MCF 10A (cell line): ENCODE data around the gene SHE. TPM values are rescaled to one million over a fixed set of nuclear protein-coding genes. Genes with fewer than 3 reads are reported as not detected.

Experiments
- BruUV-seq: library from RNA; stranded (reverse); fragments of 400-500 nt; replicated peaks from 2 replicates; lab custom pipeline; 2021; lab: Mats Ljungman, UMichigan
- CTCF ChIA-PET: fragments of 300-600 bp; sonication (Branson Sonifier 250); formaldehyde crosslinking; extraction: SDS; loops from one replicate; lab custom pipeline; 2021; ENCODE audit warnings: antibody characterized with exemption, inconsistent platforms; lab: Yijun Ruan, JAX
- POLR2A ChIA-PET: fragments of 300-600, 350-650 bp; sonication (Branson Sonifier 250); formaldehyde crosslinking; extraction: SDS; loops from one replicate; lab custom pipeline; 2020; ENCODE audit warnings: antibody characterized with exemption, inconsistent platforms; lab: Yijun Ruan, JAX
- DNase-seq: peaks from one replicate; pipeline ENCODE4 v3.0.0-alpha.2; 2018; ENCODE audit not compliant: unreplicated experiment
- H3K27ac Mint-ChIP-seq: one replicate; pipeline ENCODE4 v1.8.0; 2022; ENCODE audit warnings: mild to moderate bottlenecking, low read depth, mixed read lengths; ENCODE audit not compliant: unreplicated experiment
- H3K27me3 Mint-ChIP-seq: one replicate; pipeline ENCODE4 v1.8.0; 2022; ENCODE audit warnings: mixed read lengths; ENCODE audit not compliant: insufficient read depth, unreplicated experiment
- H3K36me3 Mint-ChIP-seq: one replicate; pipeline ENCODE4 v1.8.0; 2022; ENCODE audit warnings: mild to moderate bottlenecking, moderate library complexity, mixed read lengths; ENCODE audit not compliant: insufficient read depth, unreplicated experiment
- H3K4me1 Mint-ChIP-seq: one replicate; pipeline ENCODE4 v1.8.0; 2022; ENCODE audit warnings: mixed read lengths; ENCODE audit not compliant: insufficient read depth, unreplicated experiment
- H3K4me3 Mint-ChIP-seq: one replicate; pipeline ENCODE4 v1.8.0; 2022; ENCODE audit warnings: mild to moderate bottlenecking, moderate library complexity, mixed read lengths; ENCODE audit not compliant: unreplicated experiment
- H3K9me3 Mint-ChIP-seq: one replicate; pipeline ENCODE4 v1.8.0; 2022; ENCODE audit warnings: mixed read lengths; ENCODE audit not compliant: unreplicated experiment
- intact Hi-C: fragments of 100-400 bp; cut with micrococcal nuclease; formaldehyde crosslinking; loops from 2 replicates; pipeline ENCODE4 v1.14.1; 2022
- total RNA-seq: library from RNA; stranded (reverse); gene quantifications from 2 replicates; pipeline ENCODE4 v1.2.3, GENCODE V29; 2022
- TF ChIP-seq, protein P1 (sequence below): fragments of 200-600 bp; IDR thresholded peaks from one replicate; pipeline ENCODE4 v1.8.0; 2022; ENCODE audit warnings: antibody characterized with exemption, mild to moderate bottlenecking; ENCODE audit not compliant: unreplicated experiment

The SHE gene
- total RNA-seq, 1 experiment from 2014 or later: not detected

DNA sequence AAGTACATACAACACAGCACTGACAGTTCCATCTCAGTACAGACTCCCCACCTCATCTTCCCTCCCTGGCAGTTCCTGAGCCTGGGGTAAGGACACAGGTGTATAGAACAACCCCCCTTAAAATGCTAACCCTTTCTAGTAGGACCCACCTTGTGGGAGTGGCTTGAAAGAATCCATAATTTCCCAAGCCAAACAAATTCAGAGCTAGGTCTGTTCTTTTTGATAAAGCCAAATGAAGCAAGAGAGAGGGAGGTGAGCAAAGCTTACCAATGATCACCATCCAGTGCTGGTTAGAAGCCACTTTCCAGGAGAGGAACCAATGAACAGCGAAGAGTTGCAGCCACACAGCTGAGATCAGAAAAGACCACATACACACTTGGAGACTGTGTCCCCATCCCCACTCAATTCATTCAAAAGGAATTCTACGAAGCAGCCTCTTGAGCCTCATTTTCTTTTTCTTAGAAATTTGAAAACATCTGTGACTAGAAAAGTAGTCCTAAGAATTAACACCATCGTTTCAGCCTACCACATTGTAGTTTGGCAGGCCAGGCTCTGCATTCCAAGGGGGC, 47.1 kb upstream of the SHE start:
- H3K36me3 Mint-ChIP-seq: peaks cover 54% of the 10 kb centered on the region
- intact Hi-C loops: loop anchor here (10.0 kb wide), 1 partner anchor 364 kb away; no protein-coding TSS in a partner anchor

DNA sequence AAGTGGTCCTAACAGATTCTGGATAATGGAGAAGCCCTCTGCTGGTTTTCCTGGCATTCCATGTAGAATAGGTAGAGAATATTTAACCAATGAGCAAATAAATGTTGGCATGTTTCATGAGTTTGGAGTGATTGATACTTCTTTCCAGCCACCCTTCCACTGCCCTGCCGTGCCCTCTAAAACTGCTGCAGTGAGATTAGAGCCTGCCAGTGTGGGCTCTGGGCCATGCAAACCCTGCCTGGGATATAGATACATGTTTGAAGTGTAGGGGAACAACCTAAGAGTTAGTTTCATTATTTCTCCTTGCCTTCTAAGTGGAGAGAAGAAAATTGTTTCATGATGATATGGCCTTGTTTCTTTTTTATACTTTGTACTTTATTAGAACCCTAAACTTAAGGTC, 45.8 kb upstream of the SHE start:
- Mint-ChIP-seq H3K4me3 (no peak overlapping the region), H3K27me3 (peaks cover 18% of the 10 kb centered on the region), H3K9me3 (no peaks in the 10 kb centered on the region), H3K36me3 (peaks cover 42% of the 10 kb centered on the region), H3K4me1 (peaks cover 10% of the 10 kb centered on the region), H3K27ac (no peak overlapping the region)
- intact Hi-C loops: loop anchor here (10.0 kb wide), 1 partner anchor 363 kb away; no protein-coding TSS in a partner anchor
- POLR2A ChIA-PET: no interaction called here
- no peak for DNase-seq
- TF ChIP-seq, protein P1, sequence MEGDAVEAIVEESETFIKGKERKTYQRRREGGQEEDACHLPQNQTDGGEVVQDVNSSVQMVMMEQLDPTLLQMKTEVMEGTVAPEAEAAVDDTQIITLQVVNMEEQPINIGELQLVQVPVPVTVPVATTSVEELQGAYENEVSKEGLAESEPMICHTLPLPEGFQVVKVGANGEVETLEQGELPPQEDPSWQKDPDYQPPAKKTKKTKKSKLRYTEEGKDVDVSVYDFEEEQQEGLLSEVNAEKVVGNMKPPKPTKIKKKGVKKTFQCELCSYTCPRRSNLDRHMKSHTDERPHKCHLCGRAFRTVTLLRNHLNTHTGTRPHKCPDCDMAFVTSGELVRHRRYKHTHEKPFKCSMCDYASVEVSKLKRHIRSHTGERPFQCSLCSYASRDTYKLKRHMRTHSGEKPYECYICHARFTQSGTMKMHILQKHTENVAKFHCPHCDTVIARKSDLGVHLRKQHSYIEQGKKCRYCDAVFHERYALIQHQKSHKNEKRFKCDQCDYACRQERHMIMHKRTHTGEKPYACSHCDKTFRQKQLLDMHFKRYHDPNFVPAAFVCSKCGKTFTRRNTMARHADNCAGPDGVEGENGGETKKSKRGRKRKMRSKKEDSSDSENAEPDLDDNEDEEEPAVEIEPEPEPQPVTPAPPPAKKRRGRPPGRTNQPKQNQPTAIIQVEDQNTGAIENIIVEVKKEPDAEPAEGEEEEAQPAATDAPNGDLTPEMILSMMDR: no peak
- CTCF ChIA-PET: interaction anchor here (0.6 to 11.3 kb wide), 3 partner anchors 14 to 453 kb away, joined by 3 to 128 read pairs (median 5); no protein-coding TSS in a partner anchor
- no TSS peak for BruUV-seq

More for the DNA sequence above, 47.1 kb upstream of the SHE start:
- Mint-ChIP-seq H3K4me1 (peaks cover 15% of the 10 kb centered on the region), H3K9me3 (no peaks in the 10 kb centered on the region), H3K4me3 (no peak overlapping the region), H3K27ac (peak overlapping the region; percentile 14), H3K27me3 (peaks cover 11% of the 10 kb centered on the region)
- DNase-seq: no peak
- TF ChIP-seq, protein P1: no peak
- ChIA-PET CTCF (interaction anchor here (0.9 to 11.3 kb wide), 3 partner anchors 15 to 67 kb away, joined by 3 to 128 read pairs (median 5); no protein-coding TSS in a partner anchor), POLR2A (interaction anchor here (1.3 kb wide), 1 partner anchor 70 kb away, joined by 3 read pairs; no protein-coding TSS in a partner anchor)
- BruUV-seq: no TSS peak

DNA sequence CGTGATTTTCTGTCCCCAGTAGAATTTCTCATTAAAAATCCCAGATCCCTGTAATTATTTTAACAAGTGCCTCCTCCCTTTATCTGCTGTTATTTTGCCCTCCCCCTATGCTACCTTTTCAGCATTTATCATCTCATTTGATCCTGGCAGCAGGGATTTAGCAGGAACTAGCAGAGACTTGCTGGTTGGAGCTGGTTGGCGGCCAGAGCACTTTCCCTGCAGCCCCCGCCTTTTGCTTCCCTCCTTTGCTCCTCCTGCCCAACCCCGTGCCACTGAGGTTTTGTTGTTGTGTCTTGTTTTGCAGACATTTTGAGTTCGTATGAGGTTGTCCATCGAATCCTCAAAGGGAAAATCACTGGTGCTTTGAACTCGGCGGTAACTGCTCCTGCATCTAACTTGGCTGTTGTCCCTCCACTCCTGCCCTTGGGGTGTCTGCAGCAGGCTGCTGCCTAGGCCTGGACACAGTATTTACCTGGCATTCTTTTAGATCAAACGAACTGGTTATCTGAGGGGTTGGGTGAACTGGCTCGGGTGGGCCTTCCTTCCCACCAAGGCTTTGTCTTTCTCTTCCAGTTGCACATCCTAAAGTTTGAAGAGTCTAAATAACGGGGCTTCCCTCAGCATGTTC, 45.0 kb upstream of the SHE start:
- no TSS peak for BruUV-seq
- Mint-ChIP-seq H3K36me3 (peaks cover 34% of the 10 kb centered on the region), H3K4me1 (peaks cover 10% of the 10 kb centered on the region), H3K9me3 (no peaks in the 10 kb centered on the region), H3K27ac (no peak overlapping the region), H3K4me3 (no peak overlapping the region), H3K27me3 (peaks cover 22% of the 10 kb centered on the region)
- DNase-seq: no peak
- CTCF ChIA-PET: interaction anchor here (0.6 to 11.3 kb wide), 29 partner anchors 9 to 1014 kb away, joined by 3 to 128 read pairs (median 4); no protein-coding TSS in a partner anchor
- TF ChIP-seq, protein P1: no peak
- POLR2A ChIA-PET: interaction anchor here (0.7 to 2.8 kb wide), 6 partner anchors 9 to 312 kb away, joined by 3 to 22 read pairs (median 3); partner anchors contain the start of gene UBE2Q1
- intact Hi-C loops: loop anchor here (2.0 to 10.0 kb wide), 2 partner anchors 140 to 362 kb away; no protein-coding TSS in a partner anchor
